Glomerular visceral epithelial cell (primary cell): Measurements from ENCODE around the gene CCT2.
"Not testable (repeated sequence)": the region's sequence is repeated elsewhere in the genome, so short reads cannot be mapped to it uniquely, and the experiment has no call there.

ENCODE experiments used
- DNase-seq: peaks from one replicate; pipeline ENCODE4 v3.0.0-alpha.2; 2016; ENCODE audit errors: extremely low spot score

Gene CCT2

DNA sequence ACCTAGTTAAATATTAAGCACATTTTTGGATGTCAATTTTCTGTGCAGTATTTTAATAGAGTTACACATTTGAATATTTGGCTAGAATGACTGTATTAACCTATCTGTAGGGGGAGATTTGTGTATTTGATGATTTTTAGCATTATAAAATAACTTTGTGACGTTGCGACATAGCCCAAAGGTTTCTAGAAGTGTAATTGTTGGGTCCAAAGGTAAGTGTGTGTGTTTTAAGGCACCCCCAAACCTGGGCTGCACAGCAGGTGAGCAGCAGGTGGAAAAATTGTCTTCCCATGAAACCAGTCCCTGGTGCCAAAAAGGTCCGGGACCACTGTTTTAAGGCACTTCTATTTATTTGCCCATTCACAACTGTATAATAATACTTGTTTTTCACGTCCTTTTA, 3.3 kb downstream of the CCT2 start:
- DNase-seq: no peak

DNA sequence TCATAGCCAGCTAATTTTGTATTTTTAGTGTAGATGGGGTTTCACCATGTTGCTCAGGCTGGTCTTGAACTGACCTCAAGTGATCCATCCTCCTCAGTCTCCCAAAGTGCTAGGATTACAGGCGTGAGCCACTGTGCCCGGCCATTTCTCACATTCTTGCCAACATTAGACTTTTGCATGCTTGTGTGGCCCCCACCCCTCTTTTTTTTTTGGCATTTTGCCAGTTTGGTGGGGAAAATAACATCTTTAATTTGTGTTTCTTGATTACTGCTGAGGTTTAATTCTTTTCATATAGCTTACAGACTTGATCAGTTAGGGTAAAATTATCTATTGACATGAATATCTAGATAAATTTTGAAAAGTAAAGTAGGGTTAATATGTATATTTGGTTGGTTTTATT, 3.8 kb downstream of the CCT2 start:
- DNase-seq: no peak

DNA sequence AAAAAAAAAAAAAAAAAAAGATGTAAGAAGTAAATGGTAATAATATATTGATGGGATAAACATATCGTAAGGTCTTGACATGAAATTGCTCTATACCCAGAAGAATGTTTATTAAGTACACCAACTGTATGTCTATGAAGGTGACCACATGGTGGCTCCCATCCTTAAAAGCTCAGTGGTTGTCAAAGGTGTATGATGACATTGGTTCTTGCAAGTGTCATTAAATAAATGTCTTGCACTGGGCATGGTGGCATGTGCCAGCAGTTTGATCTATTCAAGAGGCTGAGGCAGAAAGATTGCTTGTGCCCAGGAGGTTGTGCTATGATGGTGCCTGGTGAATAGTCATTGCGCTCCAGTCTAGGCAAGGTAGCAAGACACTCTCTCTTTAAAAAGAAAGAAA, 10.4 kb downstream of the CCT2 start:
- DNase-seq: no peak

DNA sequence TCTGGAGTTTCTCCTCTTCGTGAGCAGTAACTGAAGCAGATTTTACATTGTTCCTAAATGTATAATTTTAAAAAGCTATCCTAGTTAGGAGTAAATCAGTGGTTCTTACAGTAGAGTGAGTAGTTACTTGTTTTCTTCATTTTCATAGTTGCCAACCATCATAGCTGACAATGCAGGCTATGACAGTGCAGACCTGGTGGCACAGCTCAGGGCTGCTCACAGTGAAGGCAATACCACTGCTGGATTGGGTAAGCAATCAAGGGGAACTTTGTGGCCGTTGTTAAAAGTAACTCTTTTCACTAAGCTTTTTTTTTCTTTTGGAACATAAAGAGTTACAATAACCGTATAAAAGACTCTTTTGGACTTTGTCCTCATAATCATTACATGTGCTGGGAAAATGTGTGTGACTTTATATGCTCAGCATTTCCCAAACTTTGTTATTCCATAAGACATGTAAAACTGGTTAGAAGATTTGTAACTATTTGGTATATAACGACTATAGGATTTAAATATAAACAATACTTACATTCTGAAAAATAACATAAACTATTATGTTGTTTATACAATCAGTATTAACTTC, 13.0 kb downstream of the CCT2 start:
- DNase-seq: no peak

DNA sequence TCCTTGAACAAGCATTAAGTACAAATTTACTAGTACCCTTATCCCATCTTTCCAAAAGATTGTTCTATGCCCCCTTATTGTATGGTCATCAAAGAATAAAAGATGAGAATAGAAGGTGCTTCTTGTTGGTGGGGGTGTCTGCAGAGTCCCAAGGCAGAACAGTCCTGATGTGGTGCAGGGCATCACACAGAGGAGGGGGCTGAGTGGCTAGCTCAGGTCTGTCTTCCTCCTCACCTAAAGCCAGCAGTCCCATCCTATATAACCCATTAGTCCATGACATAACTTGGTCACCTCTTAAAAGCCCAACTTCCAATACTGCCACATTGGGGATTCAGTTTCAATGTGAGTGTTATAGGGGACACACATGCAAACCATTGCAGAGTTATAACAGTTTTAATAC, 15.5 kb downstream of the CCT2 start:
- DNase-seq: no peak

DNA sequence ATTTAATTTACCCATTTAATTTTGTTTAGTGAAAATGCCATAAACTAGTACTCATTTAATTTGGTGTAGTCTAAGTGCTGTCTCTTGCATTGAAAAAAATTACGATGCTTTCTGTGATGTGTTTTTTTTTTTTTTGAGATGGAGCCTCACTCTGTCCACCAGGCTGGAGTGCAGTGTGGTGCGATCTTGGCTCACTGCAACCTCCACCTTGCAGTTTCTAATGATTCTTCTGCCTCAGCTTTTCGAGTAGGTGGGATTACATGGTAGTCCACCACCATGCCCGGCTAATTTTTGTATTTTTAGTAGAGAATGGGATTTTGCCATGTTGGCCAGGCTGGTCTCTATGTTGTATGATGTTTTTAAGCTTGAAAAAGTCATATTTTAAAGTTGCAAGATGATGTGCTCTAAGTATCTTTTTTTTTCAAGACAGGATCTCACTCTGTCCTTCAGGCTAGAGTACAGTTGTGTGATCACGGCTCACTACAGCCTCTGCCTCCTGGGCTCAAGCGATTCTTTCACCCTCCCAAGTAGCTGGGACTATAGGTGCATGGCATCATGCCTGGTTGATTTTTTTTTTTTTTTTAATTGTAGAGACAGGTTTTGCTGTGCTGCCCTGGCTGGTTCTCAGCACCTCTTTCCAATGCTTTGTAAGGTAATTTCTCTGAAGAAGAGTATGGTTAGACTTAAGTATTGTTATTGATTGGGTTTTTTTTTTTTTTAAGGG, 16.9 kb downstream of the CCT2 start:
- DNase-seq: no peak

DNA sequence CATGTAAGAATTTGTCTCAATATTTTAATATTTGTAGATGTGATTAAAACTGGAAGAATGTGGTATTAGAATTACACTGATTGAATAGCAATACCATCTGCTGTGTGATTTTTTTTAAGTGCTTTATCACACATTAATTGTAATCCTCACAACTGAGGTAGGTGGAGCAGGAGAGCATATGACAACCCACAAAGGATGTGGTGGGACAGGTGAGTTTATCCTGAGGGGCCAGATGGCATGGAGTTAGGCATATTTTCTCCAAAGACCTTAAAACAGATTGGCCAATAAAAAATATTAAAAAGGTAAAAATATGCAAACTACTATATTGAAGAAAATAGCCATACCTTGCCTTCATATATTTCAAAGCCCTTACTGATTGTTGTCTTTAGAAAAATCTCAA, 17.7 kb downstream of the CCT2 start:
- no peak for DNase-seq

DNA sequence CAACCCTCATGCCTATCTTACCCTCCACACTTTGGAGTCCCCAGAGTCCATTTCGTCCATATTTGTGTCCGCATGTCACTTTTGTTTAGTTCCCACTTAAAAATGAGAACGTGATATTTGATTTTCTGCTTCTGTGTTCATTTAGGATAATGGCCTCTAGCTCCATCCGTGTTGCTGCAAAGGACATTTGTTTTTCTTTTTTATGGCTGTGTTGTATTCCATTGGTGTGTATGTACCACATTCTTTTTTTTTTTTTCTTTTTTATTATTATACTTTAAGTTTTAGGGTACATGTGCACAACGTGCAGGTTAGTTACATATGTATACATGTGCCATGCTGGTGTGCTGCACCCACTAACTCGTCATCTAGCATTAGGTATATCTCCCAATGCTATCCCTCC, 18.3 kb downstream of the CCT2 start:
- not testable (repeated sequence) for DNase-seq

DNA sequence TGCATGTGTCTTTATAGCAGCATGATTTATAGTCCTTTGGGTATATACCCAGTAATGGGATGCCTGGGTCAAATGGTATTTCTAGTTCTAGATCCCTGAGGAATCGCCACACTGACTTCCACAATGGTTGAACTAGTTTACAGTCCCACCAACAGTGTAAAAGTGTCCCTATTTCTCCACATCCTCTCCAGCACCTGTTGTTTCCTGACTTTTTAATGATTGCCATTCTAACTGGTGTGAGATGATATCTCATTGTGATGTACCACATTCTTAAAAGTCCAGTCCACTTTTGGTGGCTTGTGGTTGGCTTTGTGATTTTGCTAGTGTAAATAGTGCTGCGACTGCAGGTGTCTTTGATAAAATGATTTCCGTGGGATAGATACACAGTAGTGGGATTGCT, 19.0 kb downstream of the CCT2 start:
- not testable (repeated sequence) for DNase-seq

DNA sequence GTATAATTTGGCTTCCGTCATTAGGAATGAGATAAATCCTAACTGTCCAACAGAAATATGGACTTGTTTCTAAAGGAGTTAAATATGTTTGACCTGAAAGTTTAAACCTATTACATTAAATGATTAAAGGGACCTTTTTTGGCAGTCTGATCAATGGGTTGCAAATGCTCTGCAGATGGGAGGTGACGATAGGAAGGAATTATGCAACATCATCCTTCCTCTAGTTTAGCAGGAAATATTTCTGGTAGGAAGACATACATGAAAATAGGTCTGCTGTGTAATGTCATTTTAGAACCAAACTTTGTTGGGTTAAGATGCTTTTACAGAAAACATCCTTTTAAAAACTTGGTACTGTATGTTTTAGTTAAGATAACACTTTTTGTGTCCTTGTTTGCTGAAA, 22.9 kb downstream of the CCT2 start:
- DNase-seq: no peak

DNA sequence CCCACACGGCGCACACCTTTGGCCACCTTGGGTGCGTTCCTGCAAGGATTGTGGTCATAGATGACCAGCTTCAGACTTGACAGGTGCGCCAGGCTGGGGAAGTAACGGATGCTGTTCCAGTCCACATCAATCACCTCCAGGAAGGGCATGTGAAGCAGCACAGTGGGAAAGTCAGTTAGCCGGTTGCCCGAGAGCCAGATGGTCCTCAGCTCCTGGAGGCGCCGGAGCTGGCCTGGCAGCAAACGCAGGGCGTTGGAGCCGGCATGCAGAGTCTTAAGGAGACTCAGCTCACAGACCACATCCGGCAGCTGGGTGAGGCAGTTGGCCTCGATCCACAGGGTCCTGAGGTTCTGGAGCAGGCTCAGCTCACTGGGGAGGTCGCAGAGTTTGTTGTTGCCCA, 24.9 kb downstream of the CCT2 start:
- DNase-seq: no peak

DNA sequence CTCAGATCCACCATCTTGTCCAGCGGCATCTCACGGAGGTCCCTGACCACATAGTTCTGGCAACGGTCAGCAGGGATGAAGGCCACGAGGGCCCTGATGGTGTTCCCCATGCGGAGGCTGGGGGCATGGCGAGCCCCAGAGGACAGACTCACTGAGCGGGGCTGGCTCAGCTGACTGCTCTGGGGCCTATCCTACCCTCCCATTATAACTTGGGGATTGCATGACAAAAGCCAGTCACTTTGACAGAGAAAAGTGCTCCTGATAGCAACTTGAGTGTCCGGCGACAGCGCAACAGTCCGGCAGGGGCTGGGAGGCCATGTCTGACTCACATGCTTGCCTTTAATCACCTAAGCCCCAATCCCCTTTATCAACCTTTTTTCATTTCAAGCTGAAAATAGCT, 25.5 kb downstream of the CCT2 start, which contains the start of gene LRRC10:
Gene LRRC10, minus strand, starts transcription at position 179 of the 400 bp plus-strand sequence. Its CDS starts 69 bp downstream, at position 110.
- no peak for DNase-seq

DNA sequence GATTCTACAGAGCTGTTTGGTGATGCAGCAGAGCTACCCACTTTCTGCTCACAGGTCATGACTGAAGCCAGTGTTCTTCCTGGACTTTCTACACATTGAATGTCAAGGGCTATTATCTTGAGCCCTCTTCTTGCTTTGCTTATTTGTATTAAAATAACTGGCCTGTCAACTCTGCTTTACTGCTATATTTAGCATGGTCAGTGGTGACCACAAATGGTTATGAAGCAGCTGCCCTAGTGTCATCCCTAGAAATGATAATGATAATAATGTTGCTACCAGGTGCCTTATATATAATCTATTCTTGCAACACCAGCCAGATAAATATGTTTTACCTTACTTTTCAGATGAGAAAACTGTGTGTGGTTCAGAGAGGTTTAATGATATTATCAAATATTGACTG, 28.1 kb downstream of the CCT2 start:
- no peak for DNase-seq

DNA sequence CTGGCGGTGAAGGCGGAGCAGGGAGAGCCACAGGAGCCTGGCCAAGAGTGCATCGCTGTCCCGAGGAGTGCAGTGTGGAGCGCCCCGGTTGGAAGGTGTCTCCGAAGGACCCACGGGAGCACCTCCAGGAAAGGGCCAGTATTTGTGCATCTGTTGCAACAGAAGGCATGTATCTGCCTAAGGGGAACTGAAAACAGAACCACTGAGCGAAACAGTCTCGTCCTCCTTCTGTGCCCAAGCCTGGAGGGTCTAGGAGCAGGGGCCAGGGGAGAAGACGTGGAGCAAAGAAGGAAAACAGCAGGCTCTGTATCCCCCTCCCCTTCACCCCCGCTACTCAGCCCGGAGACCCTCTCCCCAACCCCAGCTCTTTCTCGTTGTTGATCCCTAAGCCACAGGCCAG, 30.8 kb downstream of the CCT2 start:
- DNase-seq: no peak

DNA sequence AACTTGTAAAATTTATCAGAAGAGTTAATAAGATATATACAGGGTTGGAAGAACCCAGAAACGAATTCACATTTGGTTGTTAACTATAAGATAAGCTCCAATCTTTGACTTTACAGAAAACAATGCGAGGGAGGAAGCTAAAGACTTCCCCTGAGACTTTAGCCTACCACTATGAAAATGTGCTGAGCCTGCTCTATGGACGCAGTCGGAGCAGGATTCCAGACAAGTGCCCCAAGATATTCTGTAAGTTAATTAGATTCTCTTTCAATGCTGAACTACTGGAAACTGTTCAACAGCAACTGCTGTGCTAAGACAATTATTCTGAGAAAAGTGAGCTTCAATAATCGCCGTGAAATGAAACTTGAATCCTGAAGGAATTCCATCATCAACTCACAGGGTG, 33.8 kb downstream of the CCT2 start:
- DNase-seq: no peak

DNA sequence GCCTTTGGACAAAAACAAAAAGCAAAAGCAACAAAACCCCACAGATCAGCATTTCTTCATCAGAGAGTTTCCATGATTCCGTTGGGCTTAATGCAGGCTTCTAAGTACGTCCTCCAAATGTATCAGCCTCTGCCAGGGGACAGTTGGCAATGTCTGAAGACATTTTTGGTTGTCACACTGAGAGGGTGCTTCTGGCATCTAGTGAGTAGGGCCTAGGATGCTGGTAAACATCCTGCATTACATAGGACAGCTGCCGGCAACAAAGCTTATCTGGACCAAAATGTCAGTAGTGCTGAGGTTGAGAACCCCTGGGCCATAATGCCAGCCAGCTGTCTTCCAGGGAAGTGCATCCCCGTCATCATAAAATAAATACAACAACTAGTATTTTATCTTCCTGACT, 34.8 kb downstream of the CCT2 start:
- no peak for DNase-seq

DNA sequence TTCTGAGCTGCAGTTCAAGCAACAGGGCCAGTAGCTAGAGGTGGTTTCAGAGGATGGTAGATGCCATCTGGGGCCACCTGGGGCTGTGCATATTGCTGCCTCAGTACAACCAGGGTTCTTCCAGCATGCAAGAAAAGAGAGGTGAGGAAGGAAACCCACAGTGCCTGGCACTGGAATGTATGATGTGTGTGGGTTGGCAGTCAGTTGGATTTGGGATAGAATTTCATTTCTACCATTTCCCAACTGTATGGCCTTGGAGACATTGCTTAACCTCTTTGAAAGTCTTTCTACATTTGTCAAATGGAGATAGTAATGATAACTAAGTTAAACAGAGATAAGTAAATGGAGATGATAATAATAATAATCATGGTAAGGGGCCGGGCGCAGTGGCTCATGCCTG, 35.7 kb downstream of the CCT2 start:
- DNase-seq: no peak

DNA sequence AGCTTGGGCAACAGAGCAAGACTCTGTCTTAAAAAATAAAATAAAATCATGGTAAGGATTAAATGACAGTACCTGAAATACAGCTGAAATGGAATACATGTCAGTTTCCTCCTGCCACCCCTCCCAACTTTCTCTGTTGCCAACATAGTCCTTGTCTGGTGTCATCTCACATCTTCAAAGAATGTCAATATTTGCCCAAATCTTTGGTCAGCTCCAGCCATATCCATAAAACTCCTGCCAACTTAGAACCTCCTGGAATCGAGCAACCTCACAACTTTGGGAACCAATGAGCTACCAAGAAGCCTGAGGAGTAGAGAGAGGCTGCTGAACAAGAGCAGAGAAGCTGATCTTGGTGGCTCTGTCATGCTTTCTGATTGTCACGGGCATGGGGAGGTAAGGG, 36.3 kb downstream of the CCT2 start:
- no peak for DNase-seq

DNA sequence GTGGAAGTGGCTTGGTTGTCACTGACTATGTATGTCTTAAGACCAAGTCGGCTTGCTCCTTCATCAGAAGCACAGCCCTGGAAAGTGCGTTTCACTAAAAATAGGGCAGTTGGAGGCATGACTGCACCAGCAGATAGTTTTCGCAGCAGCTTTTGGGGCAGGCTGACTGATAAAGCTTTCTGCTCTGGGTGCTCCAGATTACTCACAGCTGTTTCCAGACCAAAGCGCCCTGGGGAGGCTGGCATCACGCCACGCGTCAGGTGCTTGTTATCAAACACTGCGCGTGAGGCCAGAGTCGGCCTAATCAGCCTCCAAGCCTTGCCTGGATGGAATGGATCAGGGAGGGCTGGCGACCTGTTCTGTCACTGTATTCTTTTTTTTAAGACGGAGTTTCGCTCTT, 38.7 kb downstream of the CCT2 start:
- DNase-seq: no peak

DNA sequence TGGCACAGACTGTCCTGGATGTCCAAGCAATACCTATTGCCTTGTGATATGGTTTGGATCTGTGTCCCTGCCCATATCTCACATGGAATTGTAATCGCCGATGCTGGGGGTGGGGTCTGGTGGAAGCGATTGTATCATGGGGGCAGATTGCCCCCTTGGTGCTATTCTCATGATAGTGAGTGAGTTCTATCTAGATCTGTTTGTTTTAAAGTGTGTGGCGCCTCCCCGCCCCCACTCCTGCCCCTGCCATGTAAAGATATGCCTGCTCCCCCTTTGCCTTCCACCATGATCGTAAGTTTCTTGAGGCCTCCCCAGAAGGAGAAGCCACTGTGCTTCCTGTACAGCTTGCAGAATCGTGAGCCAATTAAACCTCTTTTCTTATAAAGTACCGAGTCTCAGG, 42.2 kb downstream of the CCT2 start:
- no peak for DNase-seq

DNA sequence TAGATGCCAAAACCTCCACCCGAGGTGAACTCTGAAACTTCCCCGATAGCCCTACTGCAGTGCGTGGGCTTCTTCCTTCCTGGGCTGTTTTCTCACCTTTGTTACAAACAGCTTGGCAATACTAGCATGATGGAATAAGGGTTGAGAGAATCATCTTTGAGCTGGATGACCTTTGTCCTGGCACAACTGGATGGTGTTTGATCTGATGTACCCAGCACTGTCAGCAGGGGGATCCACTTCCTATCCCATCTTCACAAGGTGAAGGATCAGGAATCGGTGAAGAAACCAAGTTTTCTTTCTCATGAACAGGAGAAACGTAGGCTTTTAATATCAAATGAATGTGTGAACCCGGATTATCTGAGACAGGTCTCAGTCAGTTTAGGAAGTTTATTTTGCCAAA, 44.9 kb downstream of the CCT2 start:
- DNase-seq: peak; percentile 11

DNA sequence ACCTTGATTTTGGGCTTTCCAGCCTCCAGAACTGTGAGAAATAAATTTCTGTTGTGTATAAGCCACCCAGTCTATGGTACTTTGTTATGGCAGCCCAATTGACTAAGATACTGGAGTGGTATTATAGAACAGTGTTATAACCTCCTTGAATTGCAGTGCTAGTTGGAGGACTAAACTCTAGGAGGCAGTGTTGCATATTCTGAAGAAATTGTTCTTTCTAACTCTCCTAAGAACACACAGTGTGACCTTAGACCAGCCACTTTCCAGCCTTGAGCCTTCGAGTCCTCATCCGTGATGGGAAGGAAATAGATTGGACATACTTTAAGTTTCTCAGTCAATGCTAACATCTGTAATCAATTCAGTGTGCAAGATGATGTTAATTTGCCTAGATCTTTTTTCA, 47.8 kb downstream of the CCT2 start:
- DNase-seq: no peak

DNA sequence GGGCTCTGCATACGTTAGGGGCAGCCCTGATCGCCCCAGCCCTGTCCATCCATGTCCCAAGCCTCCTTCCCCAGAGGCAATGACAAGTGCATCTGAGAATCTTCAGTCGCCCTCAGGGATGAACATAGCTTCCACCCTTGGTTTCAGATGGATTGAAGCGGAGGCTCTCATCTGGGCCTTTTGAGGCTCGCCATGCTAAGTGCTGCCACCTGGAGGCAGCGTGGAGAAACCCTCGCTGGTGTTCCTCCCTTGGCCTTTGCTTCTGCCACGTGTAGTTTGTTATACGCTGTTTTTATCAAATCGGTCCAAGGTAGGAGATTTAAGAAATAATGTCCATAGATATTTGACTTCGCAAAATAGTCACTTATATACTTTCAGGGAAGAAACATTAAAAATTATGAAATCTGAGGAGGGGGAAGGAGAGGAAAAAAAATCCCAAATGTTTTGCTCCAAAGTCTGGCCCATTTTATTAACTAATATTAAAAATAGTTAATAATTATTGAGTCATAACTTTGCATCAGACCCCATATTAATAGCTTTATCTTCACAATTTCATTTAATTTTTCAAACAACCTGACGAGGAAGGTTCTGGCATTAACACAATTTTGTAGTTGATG, 54.2 kb downstream of the CCT2 start:
- DNase-seq: peak; percentile 60
